Sigmoid colon (tissue), 4 donors: ENCODE results near the gene ASIC3.

ENCODE experiments used
- CTCF ChIP-seq, 4 experiments: fragments of 450-650 bp in 3 of 4; fragments of 200-600 bp in 1 of 4; IDR thresholded peaks; one replicate each; pipeline ENCODE4 v1.5.1; 2016 to 2019; ENCODE audit warnings: antibody characterized with exemption in 4 of 4, mild to moderate bottlenecking in 3 of 4, moderate library complexity in 2 of 4
- EP300 ChIP-seq, 4 donors: sonication (generic); formaldehyde crosslinking; IDR thresholded peaks; one replicate each; pipeline ENCODE4 v1.6.1; 2017; ENCODE audit warnings: antibody characterized with exemption in 4 of 4
- POLR2A ChIP-seq, 2 donors: fragments of 450-650 bp; IDR thresholded peaks; one replicate each; pipeline ENCODE4 v1.6.1; 2016; ENCODE audit warnings: antibody characterized with exemption in 2 of 2, mild to moderate bottlenecking in 2 of 2, moderate library complexity in 2 of 2
- POLR2AphosphoS5 ChIP-seq, 4 donors: sonication (generic); formaldehyde crosslinking; IDR thresholded peaks; one replicate each; pipeline ENCODE4 v1.6.1; 2017; ENCODE audit warnings: antibody characterized with exemption in 4 of 4

GRCh38 chr7:151099486-151100211 is 51.3 kb downstream of the ASIC3 start:
- TF ChIP-seq CTCF (IDR thresholded peaks at IDR 0.05) = no peak
- TF ChIP-seq POLR2A (IDR thresholded peaks at IDR 0.05) = no peak
- no peak for TF ChIP-seq POLR2AphosphoS5 (IDR thresholded peaks at IDR 0.05)
- TF ChIP-seq EP300 (IDR thresholded peaks at IDR 0.05) = no peak
